ENCODE data around the gene SLC12A6. TPM values are rescaled to one million over a fixed set of nuclear protein-coding genes. Genes with fewer than 3 reads are reported as not detected.

The SLC12A6 gene
- polyA plus RNA-seq, 6 donors from 2014 or later: 2.7 to 21.2 (median 14.1) TPM

DNA sequence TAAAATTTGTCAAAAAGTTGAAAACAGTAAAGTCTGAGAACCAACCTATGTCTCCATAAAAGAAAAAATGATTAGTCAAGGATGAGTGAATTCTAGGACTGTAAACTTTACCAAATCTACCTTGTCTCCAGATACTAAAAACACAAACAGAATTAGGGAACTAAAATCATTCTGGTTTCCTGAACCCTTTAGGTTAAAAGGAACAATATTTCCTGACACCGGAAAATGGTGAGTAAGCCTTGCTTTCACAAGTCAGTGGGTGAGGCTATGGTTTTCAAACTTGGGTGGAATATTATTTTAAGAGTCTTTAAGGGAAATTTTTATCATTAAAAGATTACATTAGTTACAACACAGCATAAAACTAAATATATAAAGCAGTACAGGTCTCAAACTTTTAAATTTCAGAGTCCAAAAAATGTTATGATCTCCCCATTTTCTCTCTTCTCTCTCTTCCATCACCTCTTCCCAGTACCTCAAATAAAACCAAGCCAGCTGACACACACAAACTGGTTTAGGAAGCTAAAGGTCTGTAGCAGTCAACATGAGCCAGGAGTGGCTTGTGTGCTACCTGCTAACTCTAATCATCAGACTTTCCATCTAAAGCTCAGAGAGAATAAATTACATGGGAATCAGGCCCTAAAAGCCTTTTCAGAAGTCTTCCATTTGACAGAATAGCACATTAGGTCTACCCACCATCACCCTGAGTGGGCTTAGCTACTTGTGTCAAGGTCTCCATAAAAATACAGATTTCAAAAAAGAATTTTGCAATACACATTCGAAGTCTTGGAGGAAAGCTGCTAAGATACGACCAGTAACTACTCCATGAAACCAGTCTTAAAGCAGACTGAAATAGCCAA, 2.2 kb downstream of the SLC12A6 start:
- Mint-ChIP-seq H3K4me3 (peak overlapping the region; percentile 87 to 100 (median 98)), H3K9me3 (no peaks in the 10 kb centered on the region), H3K36me3 (peaks cover 4 to 7% of the 10 kb centered on the region in 2 donors), H3K27me3 (no peaks in the 10 kb centered on the region), H3K4me1 (peaks cover 29 to 53% (median 38%) of the 10 kb centered on the region in 3 donors), H3K27ac (peak overlapping the region; percentile 91 to 98 (median 96))
- DNase-seq (peak; percentile 45), ATAC-seq (ENCODE audit: low read depth in 2 of 2) (peak; percentile 1 to 4)

DNA sequence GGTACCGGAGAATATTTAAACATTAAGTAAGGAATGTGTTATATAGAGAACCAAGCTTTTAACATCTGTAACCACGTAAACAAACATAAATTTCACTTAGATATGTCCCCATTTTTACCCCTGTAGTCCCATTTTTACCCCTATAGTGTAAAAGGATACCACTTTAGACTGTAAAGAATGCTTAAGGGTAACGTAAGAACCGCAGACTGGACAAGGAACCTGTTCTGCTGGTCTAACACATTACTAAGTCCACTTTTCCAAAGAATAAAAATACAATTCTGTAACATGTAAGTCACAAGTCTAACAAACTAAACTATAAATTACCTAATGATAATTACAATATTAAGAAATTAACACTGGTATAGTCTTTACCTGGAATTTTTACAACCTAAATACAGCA, 2.9 kb downstream of the SLC12A6 start:
- peak overlapping the region; percentile 87 to 100 (median 98) for H3K4me3 Mint-ChIP-seq
- no peaks in the 10 kb centered on the region for H3K27me3 Mint-ChIP-seq
- no peak for ATAC-seq (ENCODE audit: low read depth in 2 of 2)
- DNase-seq: no peak
- no peaks in the 10 kb centered on the region for H3K9me3 Mint-ChIP-seq
- peak overlapping the region; percentile 88 to 98 (median 93) for H3K27ac Mint-ChIP-seq
- peaks cover 4 to 7% of the 10 kb centered on the region in 2 donors for H3K36me3 Mint-ChIP-seq
- peaks cover 34 to 55% (median 46%) of the 10 kb centered on the region in 3 donors for H3K4me1 Mint-ChIP-seq

DNA sequence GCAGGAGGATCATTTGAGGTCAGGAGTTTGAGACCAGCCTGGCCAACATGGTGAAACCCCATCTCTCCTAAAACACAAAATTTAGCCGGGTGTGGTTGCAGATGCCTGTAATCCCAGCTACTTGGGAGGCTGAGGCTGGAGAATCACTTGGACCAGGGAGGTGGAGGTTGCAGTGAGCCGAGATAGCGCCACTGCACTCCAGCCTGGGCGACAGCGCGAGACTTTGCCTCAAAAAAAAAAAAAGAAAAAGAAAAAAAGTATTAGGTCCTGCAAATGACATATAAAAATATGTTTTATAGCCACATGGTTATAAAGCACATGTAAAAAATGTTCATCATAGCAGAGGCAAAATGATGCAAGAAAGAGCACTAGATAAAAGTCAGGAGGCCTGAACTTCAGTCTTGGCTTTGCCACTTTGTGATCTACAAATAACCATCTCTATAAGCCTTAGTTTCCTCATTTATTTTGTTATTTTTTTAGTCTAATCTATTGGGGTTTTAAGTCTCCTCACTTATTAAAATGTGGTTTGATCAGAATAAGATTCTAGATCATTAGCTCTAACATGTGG, 4.9 kb downstream of the SLC12A6 start:
- Mint-ChIP-seq H3K27ac (peak overlapping the region in 5 of 6 donors; percentile 66 to 98 (median 91)), H3K9me3 (no peaks in the 10 kb centered on the region), H3K36me3 (peaks cover 4 to 7% of the 10 kb centered on the region in 2 donors), H3K27me3 (no peaks in the 10 kb centered on the region), H3K4me1 (peaks cover 43 to 72% (median 61%) of the 10 kb centered on the region in 3 donors), H3K4me3 (peak overlapping the region; percentile 20 to 100 (median 92))
- ATAC-seq (ENCODE audit: low read depth in 2 of 2) (no peak), DNase-seq (no peak)

DNA sequence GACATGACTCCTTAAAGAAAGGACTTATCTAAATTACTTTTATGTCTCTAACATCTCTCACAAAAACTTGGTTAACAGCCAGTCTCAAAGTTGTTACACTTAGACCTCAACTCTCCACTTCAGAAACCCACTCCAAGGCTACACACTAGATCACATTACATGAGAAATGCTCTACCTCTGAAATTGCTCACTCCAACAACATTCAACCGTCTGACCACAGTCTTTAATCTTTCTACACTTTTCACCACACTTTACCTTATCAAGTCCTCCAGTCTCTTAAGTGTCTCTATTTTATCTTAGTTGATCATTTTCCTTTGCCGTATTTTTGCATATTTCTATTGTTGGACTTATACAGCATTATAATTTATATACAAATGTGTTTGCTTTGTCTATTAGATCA, 5.8 kb downstream of the SLC12A6 start:
- no peaks in the 10 kb centered on the region for H3K9me3 Mint-ChIP-seq
- H3K36me3 Mint-ChIP-seq: peaks cover 0 to 7% of the 10 kb centered on the region in 2 donors
- ATAC-seq (ENCODE audit: low read depth in 2 of 2) (no peak), DNase-seq (no peak)
- H3K4me3 Mint-ChIP-seq: peak overlapping the region in 7 of 8 donors; percentile 1 to 100 (median 61)
- H3K27ac Mint-ChIP-seq: peak overlapping the region in 5 of 6 donors; percentile 6 to 98 (median 84)
- peaks cover 41 to 79% (median 58%) of the 10 kb centered on the region in 3 donors for H3K4me1 Mint-ChIP-seq
- H3K27me3 Mint-ChIP-seq: no peaks in the 10 kb centered on the region

DNA sequence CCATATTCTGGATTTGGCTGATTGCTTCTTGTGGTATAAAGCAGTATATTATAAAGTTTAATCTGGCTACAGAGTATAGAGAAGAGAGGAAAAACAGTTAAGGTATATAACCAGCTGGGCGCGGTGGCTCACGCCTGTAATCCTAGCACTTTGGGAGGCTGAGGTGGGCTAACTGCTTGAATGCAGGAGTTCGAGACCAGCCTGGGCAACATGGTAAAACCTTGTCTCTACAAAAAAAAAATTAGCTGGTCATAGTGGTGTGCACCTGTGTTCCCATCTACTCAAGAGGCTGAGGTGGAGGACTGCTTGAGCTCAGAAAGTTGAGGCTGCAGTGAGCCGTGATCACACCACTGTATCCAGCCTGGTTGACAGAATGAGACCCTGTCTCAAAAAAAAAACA, 7.3 kb downstream of the SLC12A6 start:
- Mint-ChIP-seq H3K4me3 (peak overlapping the region in 6 of 8 donors; percentile 14 to 89 (median 38)), H3K27me3 (no peaks in the 10 kb centered on the region), H3K9me3 (no peaks in the 10 kb centered on the region), H3K4me1 (peaks cover 42 to 84% (median 51%) of the 10 kb centered on the region in 3 donors), H3K27ac (peak overlapping the region; percentile 58 to 92 (median 86)), H3K36me3 (peaks cover 0 to 7% of the 10 kb centered on the region in 2 donors)
- no peak for ATAC-seq (ENCODE audit: low read depth in 2 of 2)
- no peak for DNase-seq

DNA sequence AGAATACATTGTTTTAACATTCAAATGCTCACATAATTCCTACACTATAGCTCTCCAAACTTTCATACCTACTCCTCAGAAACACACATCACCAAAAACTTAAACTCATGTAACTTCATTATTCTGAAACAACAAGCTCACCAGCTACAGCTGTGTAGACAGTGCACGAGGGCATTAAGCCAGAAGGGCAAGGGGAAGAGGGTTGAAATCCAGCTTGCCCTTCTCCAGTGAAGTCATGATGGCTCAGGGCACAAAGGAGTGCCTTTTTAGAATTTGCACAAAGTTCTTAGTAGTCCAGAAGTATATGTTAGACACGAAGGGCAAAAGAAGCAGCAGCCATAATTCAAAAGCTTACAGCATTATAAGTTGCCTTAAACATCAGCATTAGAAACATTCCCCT, 8.6 kb downstream of the SLC12A6 start:
- Mint-ChIP-seq H3K36me3 (peaks cover 0 to 7% of the 10 kb centered on the region in 2 donors), H3K9me3 (no peaks in the 10 kb centered on the region), H3K4me3 (peak overlapping the region; percentile 35 to 85 (median 60)), H3K27ac (peak overlapping the region; percentile 44 to 91 (median 72)), H3K27me3 (no peaks in the 10 kb centered on the region), H3K4me1 (peaks cover 44 to 87% (median 50%) of the 10 kb centered on the region in 3 donors)
- no peak for DNase-seq
- ATAC-seq (ENCODE audit: low read depth in 2 of 2): no peak

DNA sequence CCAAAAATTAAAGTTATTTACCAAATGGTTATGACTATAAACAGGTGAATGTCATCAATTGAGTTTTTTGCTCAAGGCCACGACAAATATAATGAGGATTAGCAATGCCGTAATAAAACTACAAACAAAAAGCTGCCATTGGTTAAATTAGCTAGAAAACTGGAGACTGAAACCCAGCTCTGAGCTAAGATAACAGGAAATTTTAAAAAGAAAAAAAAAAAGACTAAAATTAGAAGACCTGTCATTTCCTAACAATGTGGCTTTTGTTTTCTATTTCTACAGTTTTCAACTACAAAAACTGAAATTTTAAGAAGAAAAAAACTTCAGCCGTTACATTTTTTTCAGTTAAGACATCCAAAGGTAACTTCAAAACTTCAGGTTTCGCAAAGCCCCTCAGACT, 9.7 kb downstream of the SLC12A6 start:
- Mint-ChIP-seq H3K9me3 (no peaks in the 10 kb centered on the region), H3K4me1 (peaks cover 44 to 86% (median 51%) of the 10 kb centered on the region in 3 donors), H3K27ac (peak overlapping the region; percentile 60 to 96 (median 87)), H3K36me3 (peaks cover 0 to 7% of the 10 kb centered on the region in 2 donors), H3K4me3 (peak overlapping the region; percentile 44 to 85 (median 72)), H3K27me3 (no peaks in the 10 kb centered on the region)
- ATAC-seq (ENCODE audit: low read depth in 2 of 2): peak in 1 of 2 donors; percentile 20
- DNase-seq: no peak

DNA sequence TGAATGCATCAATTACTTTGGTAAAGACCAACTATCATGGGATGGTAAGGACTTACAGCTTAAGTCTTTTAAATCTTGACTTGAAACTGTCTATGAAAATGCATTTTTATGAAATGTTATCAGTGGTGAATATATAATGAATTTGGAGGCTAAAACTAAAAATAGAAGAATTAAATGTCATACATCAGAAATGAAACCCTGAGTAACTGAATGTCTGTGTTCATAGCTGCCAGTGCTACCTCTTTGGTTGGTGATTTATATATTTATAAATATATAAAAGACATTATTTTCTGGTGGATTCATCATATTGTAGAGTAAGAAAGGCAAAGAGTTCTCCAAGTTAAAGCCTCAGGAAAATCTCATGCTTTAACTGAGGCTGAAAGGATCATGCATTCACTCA, 12.2 kb downstream of the SLC12A6 start:
- Mint-ChIP-seq H3K4me1 (peaks cover 41 to 82% (median 64%) of the 10 kb centered on the region in 3 donors), H3K27me3 (no peaks in the 10 kb centered on the region), H3K4me3 (peak overlapping the region in 4 of 8 donors; percentile 27 to 79 (median 52)), H3K9me3 (no peaks in the 10 kb centered on the region), H3K36me3 (no peaks in the 10 kb centered on the region), H3K27ac (peak overlapping the region; percentile 24 to 96 (median 86))
- no peak for DNase-seq
- no peak for ATAC-seq (ENCODE audit: low read depth in 2 of 2)

DNA sequence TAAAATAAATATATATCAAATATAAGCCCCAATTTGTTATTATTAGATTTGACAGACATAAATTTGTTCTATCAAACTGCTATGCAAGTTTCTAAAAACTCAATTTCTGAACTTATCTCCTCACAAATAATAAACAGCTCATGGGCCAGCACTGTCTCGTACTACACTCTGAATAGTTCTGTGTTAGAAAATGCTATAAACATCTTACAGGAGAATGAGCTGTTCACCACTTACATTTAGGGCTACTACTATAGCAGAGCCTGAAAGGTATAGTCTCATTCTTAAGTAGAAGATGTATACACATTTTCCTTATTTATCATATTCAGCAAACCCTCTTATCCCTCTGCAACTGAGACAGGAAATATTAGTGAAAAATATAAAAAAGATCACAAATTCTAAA, 12.6 kb downstream of the SLC12A6 start:
- no peaks in the 10 kb centered on the region for H3K36me3 Mint-ChIP-seq
- peak overlapping the region in 2 of 8 donors; percentile 33 to 37 for H3K4me3 Mint-ChIP-seq
- ATAC-seq (ENCODE audit: low read depth in 2 of 2) (no peak), DNase-seq (no peak)
- no peaks in the 10 kb centered on the region for H3K27me3 Mint-ChIP-seq
- H3K9me3 Mint-ChIP-seq: no peaks in the 10 kb centered on the region
- H3K4me1 Mint-ChIP-seq: peaks cover 41 to 82% (median 64%) of the 10 kb centered on the region in 3 donors
- H3K27ac Mint-ChIP-seq: peak overlapping the region in 5 of 6 donors; percentile 3 to 91 (median 49)

DNA sequence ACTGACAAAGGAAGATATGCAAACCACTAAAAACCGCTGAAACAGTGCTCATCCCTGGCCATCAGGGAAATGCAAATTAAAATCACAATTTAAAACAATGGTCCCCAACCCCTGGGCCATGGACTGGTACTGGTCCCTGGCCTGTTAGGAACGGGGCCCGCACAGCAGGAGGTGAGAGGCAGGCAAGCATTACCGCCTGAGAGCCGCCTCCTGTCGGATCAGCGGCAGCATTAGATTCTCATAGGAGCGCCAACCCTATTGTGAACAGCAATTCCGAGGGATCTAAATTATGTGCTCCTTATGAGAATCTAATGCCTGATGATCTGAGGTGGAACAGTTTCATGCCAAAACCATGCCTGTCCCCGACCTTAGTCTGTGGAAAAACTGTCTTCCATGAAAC, 14.4 kb downstream of the SLC12A6 start:
- DNase-seq: no peak
- Mint-ChIP-seq H3K4me3 (peak overlapping the region in 1 of 8 donors; percentile 51), H3K36me3 (no peaks in the 10 kb centered on the region), H3K9me3 (no peaks in the 10 kb centered on the region), H3K27ac (peak overlapping the region in 4 of 6 donors; percentile 3 to 59 (median 22)), H3K27me3 (no peaks in the 10 kb centered on the region), H3K4me1 (peaks cover 37 to 81% (median 64%) of the 10 kb centered on the region in 3 donors)
- no peak for ATAC-seq (ENCODE audit: low read depth in 2 of 2)

DNA sequence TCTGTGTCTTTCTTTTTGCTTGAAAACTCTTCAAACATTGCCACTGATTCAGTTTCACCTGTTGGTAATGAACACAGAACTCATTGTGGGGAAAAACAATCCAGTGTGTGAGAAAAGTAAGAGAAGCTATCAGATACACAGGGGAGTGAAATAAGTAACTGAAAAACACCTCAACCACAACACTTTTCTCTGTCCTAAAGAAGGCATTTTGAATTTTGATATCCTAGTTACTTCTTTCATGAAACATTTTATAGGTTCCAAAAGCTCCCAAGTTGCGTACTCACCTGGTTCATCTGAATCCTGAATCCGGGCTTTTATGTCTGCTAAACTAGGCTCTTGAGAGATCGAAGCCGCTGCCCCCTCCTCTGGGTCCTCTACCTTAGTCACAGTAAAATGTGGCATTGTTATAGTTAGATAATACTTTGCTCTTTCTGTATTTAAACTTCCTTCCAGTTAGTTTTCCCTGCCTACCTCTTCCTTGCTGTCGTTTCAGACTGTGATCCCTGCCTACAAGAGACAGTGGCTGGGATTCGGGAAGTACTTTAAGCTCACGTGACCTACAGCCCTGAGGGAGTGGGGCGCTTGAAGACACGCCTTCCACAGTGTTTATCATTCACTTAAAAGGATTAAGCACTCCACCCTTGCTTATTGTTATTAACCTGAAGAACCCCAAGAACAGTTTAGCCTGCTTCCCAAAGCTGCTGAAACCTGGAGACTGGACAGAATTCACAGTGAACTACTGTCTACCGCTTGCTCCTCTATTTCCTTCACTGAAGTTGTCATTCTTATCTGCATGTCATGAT, 19.1 kb downstream of the SLC12A6 start:
- Mint-ChIP-seq H3K9me3 (no peaks in the 10 kb centered on the region), H3K4me3 (peak overlapping the region; percentile 92 to 99 (median 98)), H3K4me1 (peaks cover 34 to 79% (median 67%) of the 10 kb centered on the region in 3 donors), H3K27me3 (no peaks in the 10 kb centered on the region), H3K36me3 (peaks cover 6 to 9% of the 10 kb centered on the region in 2 donors), H3K27ac (peak overlapping the region; percentile 92 to 99 (median 94))
- ATAC-seq (ENCODE audit: low read depth in 2 of 2) (peak; percentile 87 to 88), DNase-seq (no peak)

DNA sequence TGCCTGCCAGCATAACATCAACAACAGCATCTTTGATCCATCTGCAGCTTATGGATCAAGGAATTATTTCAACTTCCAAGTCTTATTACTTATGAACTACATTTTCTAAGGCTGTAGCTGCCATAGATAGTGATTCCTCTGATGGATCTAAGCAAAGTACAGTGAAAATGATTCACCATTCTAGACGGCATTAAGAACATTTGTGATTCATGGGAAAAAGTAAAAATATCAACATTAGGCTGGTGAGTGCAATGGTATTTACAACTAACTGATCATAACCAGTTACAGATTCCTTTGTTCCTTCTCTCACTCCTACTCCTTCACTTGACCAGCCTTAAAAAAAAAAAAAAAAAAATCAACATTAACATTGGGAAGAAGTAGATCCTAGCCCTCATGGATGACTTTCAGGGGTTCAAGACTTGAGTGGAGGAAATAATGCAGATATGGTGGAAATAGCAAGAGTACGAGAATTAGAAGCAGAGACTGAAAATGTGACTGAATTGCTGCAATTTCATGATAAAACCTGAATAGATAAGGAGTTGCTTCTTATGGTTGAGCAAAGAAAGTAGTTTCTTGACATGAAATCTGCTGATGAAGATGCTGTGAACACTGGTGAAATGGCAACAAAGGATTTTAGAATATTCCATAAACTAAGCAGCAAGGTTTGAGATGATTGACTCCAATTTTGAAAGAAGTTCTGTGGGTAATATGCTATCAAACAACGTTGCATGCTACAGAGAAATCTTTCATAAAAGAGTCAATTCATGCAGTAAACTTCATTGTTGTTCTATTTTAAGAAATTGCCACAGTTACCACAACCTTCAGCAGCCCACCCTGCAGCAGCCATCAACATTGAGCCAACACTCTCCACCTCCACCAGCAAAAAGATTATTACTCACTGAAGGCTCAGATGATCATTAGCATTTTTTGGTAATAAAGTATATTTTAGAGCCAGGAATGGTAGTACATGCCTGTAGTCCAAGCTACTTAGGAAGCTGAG, 22.8 kb downstream of the SLC12A6 start:
- Mint-ChIP-seq H3K4me3 (peak overlapping the region in 5 of 8 donors; percentile 2 to 52 (median 26)), H3K4me1 (peaks cover 31 to 61% (median 58%) of the 10 kb centered on the region in 3 donors), H3K27ac (peak overlapping the region in 3 of 6 donors; percentile 36 to 56 (median 47)), H3K27me3 (no peaks in the 10 kb centered on the region), H3K36me3 (peaks cover 6 to 14% of the 10 kb centered on the region in 2 donors), H3K9me3 (no peaks in the 10 kb centered on the region)
- ATAC-seq (ENCODE audit: low read depth in 2 of 2): no peak
- DNase-seq: no peak

All from naive B cell (primary cell).